Daoy (cell line): ENCODE data around the gene PLXNB3. TPM values are rescaled to one million over a fixed set of nuclear protein-coding genes. Genes with fewer than 3 reads are reported as not detected.

Experiments used
- DNase-seq: peaks from one replicate; pipeline ENCODE4 v3.0.0-alpha.2; 2015; ENCODE audit warnings: low read depth
- total RNA-seq: library from RNA; depleted of rRNA; stranded (reverse); fragments of >200 nt; shearing (Covaris generic); gene quantifications from 2 replicates; pipeline ENCODE4 v1.2.3, GENCODE V29; 2014

Gene PLXNB3
- total RNA-seq, 1 experiment from 2014 or later = 0.97 TPM

- no peak for DNase-seq
Observed at GRCh38 chrX:153773741-153774575, 9.9 kb downstream of the PLXNB3 start.

DNA sequence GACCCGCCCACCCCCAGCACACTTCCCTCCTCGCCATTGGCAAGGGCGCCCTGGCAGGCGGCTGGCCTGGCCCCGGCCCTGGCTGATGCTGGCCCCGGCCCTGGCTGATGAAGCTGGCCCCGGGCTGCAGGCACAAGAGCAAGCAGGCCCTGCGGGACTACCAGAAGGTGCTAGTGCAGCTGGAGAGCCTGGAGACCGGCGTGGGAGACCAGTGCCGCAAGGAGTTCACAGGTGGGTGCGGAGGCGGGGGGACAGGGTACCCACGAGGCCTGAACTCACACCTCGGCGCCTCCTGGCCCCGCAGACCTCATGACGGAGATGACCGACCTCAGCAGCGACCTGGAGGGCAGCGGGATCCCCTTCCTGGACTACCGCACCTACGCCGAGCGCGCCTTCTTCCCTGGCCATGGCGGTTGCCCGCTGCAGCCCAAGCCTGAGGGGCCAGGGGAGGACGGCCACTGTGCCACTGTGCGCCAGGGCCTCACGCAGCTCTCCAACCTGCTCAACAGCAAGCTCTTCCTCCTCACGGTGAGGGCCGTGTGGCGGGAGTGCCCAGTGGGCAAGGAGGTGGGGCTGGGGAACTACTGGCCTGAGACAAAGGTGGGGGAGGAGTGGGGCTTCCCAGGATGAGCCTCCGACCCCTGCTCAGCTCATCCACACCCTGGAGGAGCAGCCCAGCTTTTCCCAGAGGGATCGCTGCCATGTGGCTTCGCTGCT lies 10.7 kb downstream of the PLXNB3 start:
- DNase-seq = no peak

GRCh38 chrX:153775293-153776119 lies 11.5 kb downstream of the PLXNB3 start:
- no peak for DNase-seq

DNA sequence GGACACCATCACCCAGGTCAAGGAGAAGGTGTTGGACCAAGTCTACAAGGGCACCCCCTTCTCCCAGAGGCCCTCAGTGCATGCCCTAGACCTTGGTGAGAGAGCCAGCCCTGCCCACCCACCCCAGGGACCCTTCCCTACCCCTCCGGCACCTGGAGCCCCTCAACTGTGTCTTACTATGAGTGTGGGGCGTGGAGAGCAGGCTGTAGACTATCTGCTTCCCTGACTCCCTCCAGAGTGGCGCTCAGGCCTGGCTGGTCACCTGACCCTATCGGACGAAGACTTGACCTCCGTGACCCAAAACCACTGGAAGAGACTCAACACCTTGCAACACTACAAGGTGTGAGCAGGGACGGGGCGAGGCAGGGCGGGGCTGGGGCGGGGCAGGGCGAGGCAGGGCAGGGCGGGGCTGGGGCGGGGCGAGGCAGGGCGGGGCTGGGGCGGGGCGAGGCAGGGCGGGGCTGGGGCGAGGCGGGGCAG lies 12.1 kb downstream of the PLXNB3 start:
- no peak for DNase-seq

DNA sequence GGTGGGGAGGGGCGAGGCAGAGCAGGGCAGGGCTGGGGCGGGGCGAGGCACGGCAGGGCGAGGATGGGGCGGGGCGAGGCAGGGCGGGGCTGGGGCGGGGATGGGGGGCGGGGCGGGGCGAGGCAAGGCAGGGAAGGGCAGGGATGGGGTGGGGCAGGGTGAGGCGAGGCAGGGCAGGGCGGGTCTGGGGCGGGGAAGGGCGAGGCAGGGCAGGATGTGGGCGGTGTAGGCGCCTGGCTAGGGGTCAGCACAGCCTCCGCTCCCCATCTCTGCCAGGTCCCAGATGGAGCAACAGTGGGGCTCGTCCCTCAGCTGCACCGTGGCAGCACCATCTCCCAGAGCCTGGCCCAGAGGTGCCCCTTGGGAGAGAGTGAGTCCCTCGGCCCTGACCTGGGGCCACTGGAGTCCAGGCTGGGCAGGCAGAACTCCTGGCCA lies 12.6 kb downstream of the PLXNB3 start:
- DNase-seq = no peak

DNA sequence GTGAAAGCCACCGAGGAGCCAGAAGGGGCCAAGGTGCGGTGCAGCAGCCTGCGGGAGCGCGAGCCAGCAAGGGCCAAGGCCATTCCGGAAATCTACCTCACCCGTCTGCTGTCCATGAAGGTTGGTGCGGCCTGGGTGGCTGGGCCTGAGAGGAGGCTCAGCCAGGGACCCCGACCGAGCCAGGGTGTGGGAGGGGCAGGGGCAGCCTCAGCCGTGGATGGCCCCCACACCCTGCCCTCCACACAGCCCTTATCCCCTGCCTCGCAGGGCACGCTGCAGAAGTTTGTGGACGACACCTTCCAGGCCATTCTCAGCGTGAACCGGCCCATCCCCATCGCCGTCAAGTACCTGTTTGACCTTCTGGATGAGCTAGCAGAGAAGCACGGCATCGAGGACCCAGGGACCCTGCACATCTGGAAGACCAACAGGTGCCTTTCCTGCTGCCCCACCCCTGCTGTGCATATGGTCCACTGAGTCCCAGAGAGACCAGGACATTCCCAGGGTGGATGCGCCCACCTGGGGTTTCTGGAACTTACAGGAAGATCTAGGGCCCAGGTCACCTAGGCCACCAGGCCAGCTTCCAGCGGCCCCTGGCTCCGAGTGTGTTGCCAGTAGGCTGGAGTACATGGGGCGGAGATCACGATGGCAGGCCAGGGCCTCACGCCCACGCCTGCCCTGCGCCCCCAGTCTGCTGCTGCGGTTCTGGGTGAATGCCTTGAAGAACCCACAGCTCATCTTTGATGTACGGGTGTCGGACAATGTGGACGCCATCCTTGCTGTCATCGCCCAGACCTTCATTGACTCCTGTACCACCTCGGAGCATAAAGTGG lies 13.4 kb downstream of the PLXNB3 start:
- no peak for DNase-seq

DNA sequence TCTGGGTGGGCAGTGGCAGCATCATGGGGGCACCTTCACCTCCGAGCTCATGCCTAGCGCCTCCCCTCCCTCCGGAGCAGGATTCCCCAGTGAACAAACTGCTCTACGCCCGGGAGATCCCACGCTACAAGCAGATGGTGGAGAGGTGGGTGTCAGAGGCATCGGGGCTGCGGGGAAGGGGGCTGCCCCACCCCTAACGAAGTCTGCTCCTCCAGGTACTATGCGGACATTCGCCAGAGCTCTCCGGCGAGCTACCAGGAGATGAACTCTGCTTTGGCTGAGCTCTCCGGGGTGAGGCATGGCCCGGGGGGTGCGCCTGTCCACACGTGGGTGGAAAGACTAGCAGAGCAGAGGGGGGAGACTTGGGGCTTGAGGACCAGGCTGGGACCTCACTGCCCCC lies 14.1 kb downstream of the PLXNB3 start:
- no peak for DNase-seq

DNA sequence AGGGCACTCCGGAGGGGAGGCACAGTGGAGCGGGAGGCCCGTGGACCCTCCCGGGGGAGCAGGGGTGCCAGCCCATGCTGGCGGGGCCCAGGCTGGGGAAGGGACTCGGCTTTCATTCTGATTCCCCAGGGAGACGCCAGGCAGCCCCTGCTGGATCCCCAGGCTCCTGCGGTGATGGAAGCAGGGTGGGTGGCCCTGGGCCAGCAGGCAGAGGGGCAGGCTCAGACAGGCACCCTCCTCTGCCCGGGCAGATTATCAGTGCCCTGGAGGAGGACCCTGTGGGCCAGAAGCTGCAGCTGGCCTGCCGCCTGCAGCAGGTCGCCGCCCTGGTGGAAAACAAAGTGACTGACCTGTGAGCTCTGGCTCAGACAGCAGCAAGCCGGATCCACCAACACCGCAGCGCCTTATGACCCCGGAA lies 14.6 kb downstream of the PLXNB3 start:
- DNase-seq = no peak

DNA sequence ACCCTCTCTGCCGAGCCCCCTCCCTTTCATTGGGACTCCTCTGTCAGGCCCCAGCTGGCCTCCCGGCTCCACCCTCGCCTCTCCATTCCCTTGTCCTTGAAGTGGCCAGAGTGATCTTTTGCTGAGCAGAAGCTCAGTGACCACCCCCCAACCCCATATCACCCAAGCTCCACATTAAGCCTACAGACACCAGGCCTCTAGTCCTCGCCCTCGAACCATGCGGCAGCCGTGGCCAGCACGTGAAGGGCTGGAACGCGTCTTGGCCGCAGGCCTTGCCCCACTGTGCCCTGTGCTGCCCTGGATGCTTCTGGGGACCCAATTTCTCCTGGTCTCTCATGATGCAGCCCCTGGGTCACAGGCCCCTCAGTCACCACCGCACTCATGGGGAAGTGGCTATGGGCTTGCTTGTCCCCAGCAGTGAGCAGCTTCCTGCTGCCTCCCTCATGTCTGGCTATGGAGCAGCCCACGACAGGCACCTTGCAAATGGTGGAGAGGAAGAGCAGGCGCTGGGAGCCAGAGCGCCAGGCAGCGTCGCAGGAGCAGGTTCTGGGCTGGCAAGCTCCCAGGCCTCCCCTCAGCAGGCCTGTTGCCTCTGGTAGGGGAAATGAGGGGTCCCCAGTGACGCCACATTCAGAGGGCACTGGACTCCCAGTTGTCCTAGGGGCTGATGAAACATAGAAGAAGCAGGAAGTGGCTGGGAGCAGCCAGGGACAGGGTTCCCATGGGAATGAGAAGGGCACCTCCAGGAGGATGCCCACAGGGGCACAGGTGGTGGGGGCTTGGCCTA lies 16.0 kb downstream of the PLXNB3 start:
- DNase-seq = no peak

- DNase-seq = no peak
Observed at GRCh38 chrX:153780678-153781427, 16.8 kb downstream of the PLXNB3 start, which contains the start of gene SRPK3. TSS of gene SRPK3 (plus strand) at chrX:153781041. CDS start at chrX:153781087, 46 bp downstream.

DNA sequence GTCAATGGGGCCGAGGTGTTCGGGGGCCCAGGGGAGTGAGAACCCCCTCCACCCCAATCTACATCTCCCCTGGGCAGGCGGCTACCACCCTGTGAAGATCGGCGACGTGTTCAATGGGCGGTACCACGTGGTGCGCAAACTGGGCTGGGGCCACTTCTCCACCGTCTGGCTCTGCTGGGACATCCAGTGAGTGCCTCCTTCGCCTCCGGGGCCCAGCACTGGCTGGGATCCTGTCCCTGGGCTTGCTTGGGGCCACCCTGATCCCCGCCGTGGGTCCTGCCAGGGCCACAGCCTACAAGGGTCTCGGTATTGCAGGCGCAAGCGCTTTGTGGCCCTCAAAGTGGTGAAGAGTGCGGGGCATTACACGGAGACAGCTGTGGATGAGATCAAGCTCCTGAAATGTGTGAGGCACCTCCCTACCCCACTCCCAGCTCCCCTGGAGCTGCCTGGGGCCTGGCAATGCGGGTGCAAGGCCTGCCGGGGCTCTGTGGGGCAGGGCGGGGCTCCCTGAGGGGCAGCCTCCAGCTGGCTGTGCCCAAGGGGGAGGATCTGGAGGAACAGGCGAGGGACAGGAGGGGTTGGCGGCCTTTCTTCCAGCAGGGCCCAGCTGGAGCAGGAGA lies 17.5 kb downstream of the PLXNB3 start:
- peak; percentile 38 for DNase-seq

GRCh38 chrX:153782313-153782712 lies 18.3 kb downstream of the PLXNB3 start:
- DNase-seq = peak; percentile 24

- no peak for DNase-seq
Observed at GRCh38 chrX:153782871-153783270, 18.8 kb downstream of the PLXNB3 start.

DNA sequence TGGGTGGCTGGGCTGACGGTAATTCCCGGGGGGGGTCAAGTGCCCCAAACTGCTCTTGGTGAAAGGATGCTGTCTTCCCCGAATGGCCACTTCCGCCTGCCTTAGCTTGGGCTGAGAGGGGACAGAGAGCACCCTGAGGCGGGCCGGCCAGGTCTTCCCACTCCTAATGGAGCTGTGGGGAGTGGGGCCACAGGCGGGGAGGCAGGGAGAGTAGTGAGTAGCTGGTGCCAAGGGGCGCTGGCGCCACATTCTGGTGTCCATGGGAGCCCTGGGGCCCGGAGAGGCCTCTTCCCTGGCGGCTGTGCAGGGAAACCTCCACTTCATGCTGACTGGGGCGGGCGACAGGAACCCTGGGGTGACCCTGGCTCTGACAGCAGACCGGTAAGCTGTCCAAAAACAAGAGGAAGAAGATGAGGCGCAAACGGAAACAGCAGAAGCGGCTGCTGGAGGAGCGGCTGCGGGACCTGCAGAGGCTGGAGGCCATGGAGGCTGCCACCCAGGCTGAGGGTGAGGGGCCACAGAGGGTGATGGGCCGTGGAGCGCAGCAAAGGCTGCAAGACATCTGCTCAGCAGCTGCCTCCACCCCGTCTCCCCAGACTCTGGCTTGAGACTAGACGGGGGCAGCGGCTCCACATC lies 19.4 kb downstream of the PLXNB3 start:
- no peak for DNase-seq

GRCh38 chrX:153784325-153784967 lies 20.4 kb downstream of the PLXNB3 start:
- DNase-seq = no peak

GRCh38 chrX:153786669-153787068 lies 22.6 kb downstream of the PLXNB3 start:
- DNase-seq = no peak

DNA sequence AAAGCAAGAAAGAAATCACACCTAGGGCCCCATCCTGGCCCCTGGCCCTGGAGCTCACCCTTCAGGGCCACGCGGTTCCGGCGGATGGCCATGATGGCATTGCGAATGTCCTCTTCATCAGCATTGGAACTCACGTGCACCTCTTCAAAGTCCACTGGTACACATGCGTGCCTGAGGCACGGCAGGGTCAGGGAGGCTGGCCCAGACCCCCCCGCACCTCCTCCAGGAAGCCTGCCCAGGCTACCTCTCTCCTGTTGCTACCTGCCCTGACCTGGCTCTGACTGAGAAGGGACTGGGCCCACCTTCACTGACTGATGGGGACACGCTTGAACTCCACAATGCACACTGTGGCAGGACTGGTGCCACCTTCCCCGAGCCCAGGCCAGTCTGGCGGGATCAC lies 25.6 kb downstream of the PLXNB3 start:
- no peak for DNase-seq
